MCF 10A (cell line): ENCODE data around the gene FSD1L. TPM values are rescaled to one million over a fixed set of nuclear protein-coding genes. Genes with fewer than 3 reads are reported as not detected.

Experiments used
- BruUV-seq: library from RNA; stranded (reverse); fragments of 400-500 nt; replicated peaks from 2 replicates; lab custom pipeline; 2021; lab: Mats Ljungman, UMichigan
- CTCF ChIA-PET: fragments of 300-600 bp; sonication (Branson Sonifier 250); formaldehyde crosslinking; extraction: SDS; loops from one replicate; lab custom pipeline; 2021; ENCODE audit warnings: antibody characterized with exemption, inconsistent platforms; lab: Yijun Ruan, JAX
- POLR2A ChIA-PET: fragments of 300-600, 350-650 bp; sonication (Branson Sonifier 250); formaldehyde crosslinking; extraction: SDS; loops from one replicate; lab custom pipeline; 2020; ENCODE audit warnings: antibody characterized with exemption, inconsistent platforms; lab: Yijun Ruan, JAX
- DNase-seq: peaks from one replicate; pipeline ENCODE4 v3.0.0-alpha.2; 2018; ENCODE audit not compliant: unreplicated experiment
- H3K27ac Mint-ChIP-seq: one replicate; pipeline ENCODE4 v1.8.0; 2022; ENCODE audit warnings: mild to moderate bottlenecking, low read depth, mixed read lengths; ENCODE audit not compliant: unreplicated experiment
- H3K27me3 Mint-ChIP-seq: one replicate; pipeline ENCODE4 v1.8.0; 2022; ENCODE audit warnings: mixed read lengths; ENCODE audit not compliant: insufficient read depth, unreplicated experiment
- H3K36me3 Mint-ChIP-seq: one replicate; pipeline ENCODE4 v1.8.0; 2022; ENCODE audit warnings: mild to moderate bottlenecking, moderate library complexity, mixed read lengths; ENCODE audit not compliant: insufficient read depth, unreplicated experiment
- H3K4me1 Mint-ChIP-seq: one replicate; pipeline ENCODE4 v1.8.0; 2022; ENCODE audit warnings: mixed read lengths; ENCODE audit not compliant: insufficient read depth, unreplicated experiment
- H3K4me3 Mint-ChIP-seq: one replicate; pipeline ENCODE4 v1.8.0; 2022; ENCODE audit warnings: mild to moderate bottlenecking, moderate library complexity, mixed read lengths; ENCODE audit not compliant: unreplicated experiment
- H3K9me3 Mint-ChIP-seq: one replicate; pipeline ENCODE4 v1.8.0; 2022; ENCODE audit warnings: mixed read lengths; ENCODE audit not compliant: unreplicated experiment
- intact Hi-C: fragments of 100-400 bp; cut with micrococcal nuclease; formaldehyde crosslinking; loops from 2 replicates; pipeline ENCODE4 v1.14.1; 2022
- total RNA-seq: library from RNA; stranded (reverse); gene quantifications from 2 replicates; pipeline ENCODE4 v1.2.3, GENCODE V29; 2022
- TF ChIP-seq, protein P1 (sequence below): fragments of 200-600 bp; IDR thresholded peaks from one replicate; pipeline ENCODE4 v1.8.0; 2022; ENCODE audit warnings: antibody characterized with exemption, mild to moderate bottlenecking; ENCODE audit not compliant: unreplicated experiment

FSD1L gene
- total RNA-seq, 1 experiment from 2014 or later = 7.2 TPM

DNA sequence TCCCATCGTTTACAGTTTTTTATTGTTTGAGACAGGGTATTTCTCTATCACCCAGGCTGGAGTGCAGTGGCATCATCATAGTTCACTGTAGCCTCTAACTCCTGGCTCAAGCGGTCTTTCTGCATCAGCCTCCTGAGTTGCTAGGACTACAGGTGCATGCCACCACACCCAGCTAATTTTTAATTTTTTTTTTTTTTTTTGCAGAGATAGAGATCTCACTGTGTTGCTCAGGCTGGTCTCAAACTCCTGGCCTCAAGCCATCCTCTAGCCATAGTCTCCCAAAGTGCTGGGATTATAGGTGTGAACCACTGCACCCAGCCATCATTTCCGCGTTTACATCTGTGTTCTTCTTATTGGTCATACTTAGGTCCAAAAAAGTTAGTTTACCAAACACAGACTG, 53.6 kb downstream of the FSD1L start:
- no TSS peak for BruUV-seq
- intact Hi-C loops = no loop called here

DNA sequence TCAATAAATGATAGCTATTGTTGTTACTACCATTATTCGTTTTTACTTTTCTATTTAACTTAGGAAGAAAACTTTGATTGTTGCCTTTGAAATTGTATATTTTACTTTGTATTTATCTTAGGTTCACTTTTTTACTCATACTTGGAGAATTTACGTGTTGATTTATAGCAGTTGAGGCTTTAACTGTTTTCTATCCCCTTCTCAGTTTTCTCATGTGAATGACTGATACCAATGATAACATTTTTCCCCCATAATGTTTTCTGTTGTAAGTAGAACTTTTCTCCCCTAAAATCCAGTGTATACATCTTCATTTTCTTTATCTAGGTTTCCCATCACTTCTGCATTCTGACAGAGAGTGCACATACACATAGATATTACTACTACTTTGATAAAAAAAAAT, 54.4 kb downstream of the FSD1L start:
- Mint-ChIP-seq H3K4me1 (no peaks in the 10 kb centered on the region), H3K27me3 (no peaks in the 10 kb centered on the region), H3K36me3 (peaks cover 6% of the 10 kb centered on the region), H3K4me3 (no peak overlapping the region), H3K27ac (no peak overlapping the region), H3K9me3 (no peaks in the 10 kb centered on the region)
- TF ChIP-seq, protein P1, sequence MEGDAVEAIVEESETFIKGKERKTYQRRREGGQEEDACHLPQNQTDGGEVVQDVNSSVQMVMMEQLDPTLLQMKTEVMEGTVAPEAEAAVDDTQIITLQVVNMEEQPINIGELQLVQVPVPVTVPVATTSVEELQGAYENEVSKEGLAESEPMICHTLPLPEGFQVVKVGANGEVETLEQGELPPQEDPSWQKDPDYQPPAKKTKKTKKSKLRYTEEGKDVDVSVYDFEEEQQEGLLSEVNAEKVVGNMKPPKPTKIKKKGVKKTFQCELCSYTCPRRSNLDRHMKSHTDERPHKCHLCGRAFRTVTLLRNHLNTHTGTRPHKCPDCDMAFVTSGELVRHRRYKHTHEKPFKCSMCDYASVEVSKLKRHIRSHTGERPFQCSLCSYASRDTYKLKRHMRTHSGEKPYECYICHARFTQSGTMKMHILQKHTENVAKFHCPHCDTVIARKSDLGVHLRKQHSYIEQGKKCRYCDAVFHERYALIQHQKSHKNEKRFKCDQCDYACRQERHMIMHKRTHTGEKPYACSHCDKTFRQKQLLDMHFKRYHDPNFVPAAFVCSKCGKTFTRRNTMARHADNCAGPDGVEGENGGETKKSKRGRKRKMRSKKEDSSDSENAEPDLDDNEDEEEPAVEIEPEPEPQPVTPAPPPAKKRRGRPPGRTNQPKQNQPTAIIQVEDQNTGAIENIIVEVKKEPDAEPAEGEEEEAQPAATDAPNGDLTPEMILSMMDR = no peak
- no TSS peak for BruUV-seq
- no peak for DNase-seq
- ChIA-PET CTCF (interaction anchor here (0.7 kb wide), 1 partner anchor 20 kb away, joined by 3 read pairs; no protein-coding TSS in a partner anchor), POLR2A (interaction anchor here (0.6 kb wide), 1 partner anchor 1256 kb away, joined by 3 read pairs; no protein-coding TSS in a partner anchor)
- intact Hi-C loops = no loop called here

More for the DNA sequence above, 53.6 kb downstream of the FSD1L start:
- no peaks in the 10 kb centered on the region for H3K4me1 Mint-ChIP-seq
- H3K27me3 Mint-ChIP-seq = no peaks in the 10 kb centered on the region
- POLR2A ChIA-PET = interaction anchor here (0.6 kb wide), 1 partner anchor 1257 kb away, joined by 3 read pairs; no protein-coding TSS in a partner anchor
- no peak for DNase-seq
- H3K9me3 Mint-ChIP-seq = no peaks in the 10 kb centered on the region
- CTCF ChIA-PET = no interaction called here
- H3K36me3 Mint-ChIP-seq = peaks cover under 1% of the 10 kb centered on the region
- H3K27ac Mint-ChIP-seq = no peak overlapping the region
- TF ChIP-seq, protein P1 = no peak
- H3K4me3 Mint-ChIP-seq = no peak overlapping the region

DNA sequence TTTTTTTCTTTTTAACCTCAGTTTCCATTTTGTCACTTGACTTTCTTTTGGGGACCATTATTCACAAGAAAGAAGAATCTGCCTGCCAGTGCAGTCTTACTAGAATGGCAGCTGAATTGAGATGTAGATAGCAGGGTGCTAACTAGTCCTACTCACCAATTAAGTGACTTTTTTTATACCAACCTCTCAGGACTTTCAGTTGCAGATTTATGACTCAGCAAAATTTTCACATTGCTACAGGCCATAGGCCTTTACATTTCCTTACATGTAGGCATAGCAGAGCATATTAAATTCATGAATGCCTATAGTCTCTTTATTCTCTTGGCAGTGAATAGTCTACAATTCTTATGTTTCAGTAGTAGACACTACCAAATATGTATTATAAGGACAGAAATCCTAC, 56.0 kb downstream of the FSD1L start:
- H3K27ac Mint-ChIP-seq = peak overlapping the region; percentile 83
- no peak overlapping the region for H3K4me3 Mint-ChIP-seq
- TF ChIP-seq, protein P1 = no peak
- POLR2A ChIA-PET = no interaction called here
- H3K4me1 Mint-ChIP-seq = no peaks in the 10 kb centered on the region
- peaks cover 12% of the 10 kb centered on the region for H3K36me3 Mint-ChIP-seq
- BruUV-seq = no TSS peak
- CTCF ChIA-PET = no interaction called here
- DNase-seq = peak; percentile 5
- no peaks in the 10 kb centered on the region for H3K27me3 Mint-ChIP-seq
- intact Hi-C loops = no loop called here
- no peaks in the 10 kb centered on the region for H3K9me3 Mint-ChIP-seq

DNA sequence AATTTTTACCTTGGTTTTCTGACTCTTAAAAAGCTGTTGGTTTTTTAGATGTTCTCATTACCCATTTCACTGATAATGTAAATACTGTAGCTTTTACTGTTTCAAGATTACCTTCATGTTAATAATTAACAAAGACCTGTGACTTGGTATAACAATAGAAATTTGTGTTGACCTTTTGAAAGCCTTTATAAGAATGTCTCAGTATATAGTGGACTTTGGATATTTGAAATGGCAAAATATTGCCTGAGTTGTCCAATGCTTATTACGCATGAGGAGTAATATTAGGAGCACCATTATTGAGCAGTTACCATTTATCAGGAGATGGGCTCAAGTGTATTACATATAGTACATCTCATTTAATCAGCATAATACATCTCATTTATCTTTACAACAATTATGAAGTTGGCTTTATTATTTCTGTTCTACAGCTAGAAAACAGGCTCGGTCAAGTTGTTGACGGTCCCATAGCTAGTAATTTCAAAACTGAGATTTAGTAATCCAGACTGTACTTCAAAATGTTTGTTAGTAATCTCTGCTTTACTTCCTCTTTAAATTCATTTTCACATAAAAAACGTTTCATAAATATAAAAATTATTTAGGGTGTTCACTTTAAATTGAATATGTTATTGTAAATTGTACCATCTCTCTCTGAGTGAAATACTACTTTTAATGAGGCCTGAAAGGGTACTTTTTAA, 59.4 kb downstream of the FSD1L start:
- BruUV-seq = no TSS peak
- H3K4me1 Mint-ChIP-seq = no peaks in the 10 kb centered on the region
- CTCF ChIA-PET = no interaction called here
- POLR2A ChIA-PET = interaction anchor here (0.7 kb wide), 1 partner anchor 1916 kb away, joined by 3 read pairs; no protein-coding TSS in a partner anchor
- TF ChIP-seq, protein P1 = no peak
- H3K4me3 Mint-ChIP-seq = no peak overlapping the region
- peaks cover 12% of the 10 kb centered on the region for H3K36me3 Mint-ChIP-seq
- H3K27ac Mint-ChIP-seq = no peak overlapping the region
- no peaks in the 10 kb centered on the region for H3K9me3 Mint-ChIP-seq
- no peak for DNase-seq
- intact Hi-C loops = no loop called here
- H3K27me3 Mint-ChIP-seq = no peaks in the 10 kb centered on the region
